IMR-90 (cell line): ENCODE data around the gene ZNF468. TPM values are rescaled to one million over a fixed set of nuclear protein-coding genes. Genes with fewer than 3 reads are reported as not detected.

ENCODE experiments used
- ATAC-seq: fragments of 200-7000 bp; cut with Tn5 transposase; 2 replicates; pipeline ENCODE4 v1.9.1; 2020; ENCODE audit warnings: low read depth, mild to moderate bottlenecking, moderate library complexity
- BruUV-seq: library from RNA; stranded (reverse); fragments of 400-500 nt; replicated peaks from 2 replicates; lab custom pipeline; 2021; lab: Mats Ljungman, UMichigan
- CTCF ChIA-PET: fragments of 300-600 bp; formaldehyde crosslinking; extraction: SDS; loops from one replicate; lab custom pipeline; 2021; ENCODE audit warnings: antibody characterized with exemption; lab: Yijun Ruan, JAX
- POLR2A ChIA-PET: fragments of 300-600 bp; sonication (Branson Sonifier 250); formaldehyde crosslinking; loops from one replicate; lab custom pipeline; 2022; ENCODE audit warnings: antibody characterized with exemption; ENCODE audit not compliant: unreplicated experiment; lab: Charles Lee
- DNase-seq: peaks from one replicate; pipeline ENCODE4 v3.0.0; 2013
- H2AFZ ChIP-seq: replicated peaks from 2 replicates; pipeline ENCODE3; 2013; ENCODE audit warnings: low read length, mild to moderate bottlenecking; ENCODE audit not compliant: poor library complexity
- H2AK5ac ChIP-seq: 2 replicates; pipeline ENCODE4 v1.6.1; 2013; ENCODE audit warnings: low read depth, low read length, inconsistent platforms
- H2AK9ac ChIP-seq: replicated peaks from 2 replicates; pipeline ENCODE3; 2013; ENCODE audit warnings: mild to moderate bottlenecking, low read depth, low read length, moderate library complexity; ENCODE audit not compliant: poor library complexity
- H2BK120ac ChIP-seq: 2 replicates; pipeline ENCODE4 v1.6.1; 2013; ENCODE audit warnings: low read depth, low read length, inconsistent platforms
- H2BK15ac ChIP-seq: 3 replicates; pipeline ENCODE4 v1.6.1; 2013; ENCODE audit warnings: low read depth, low read length, inconsistent platforms
- H2BK20ac ChIP-seq: 2 replicates; pipeline ENCODE4 v1.6.1; 2013; ENCODE audit warnings: low read depth, mild to moderate bottlenecking, inconsistent platforms, low read length, moderate library complexity
- H2BK5ac ChIP-seq: 2 replicates; pipeline ENCODE4 v1.6.1; 2013; ENCODE audit warnings: mild to moderate bottlenecking, low read depth, low read length, inconsistent platforms; ENCODE audit not compliant: poor library complexity, severe bottlenecking
- H3K14ac ChIP-seq: replicated peaks from 2 replicates; pipeline ENCODE4 v1.6.1; 2013; ENCODE audit warnings: low read depth, low read length, inconsistent platforms
- H3K18ac ChIP-seq: 2 replicates; pipeline ENCODE4 v1.6.1; 2013; ENCODE audit warnings: low read depth, low read length, control low read depth
- H3K23ac ChIP-seq: 2 replicates; pipeline ENCODE4 v1.6.1; 2013; ENCODE audit warnings: low read depth, low read length, inconsistent platforms
- H3K27ac ChIP-seq: 2 replicates; pipeline ENCODE4 v1.5.1; 2013; ENCODE audit warnings: mild to moderate bottlenecking, control low read depth, low read length; ENCODE audit not compliant: insufficient read depth
- H3K27me3 ChIP-seq: 2 replicates; pipeline ENCODE4 v1.6.1; 2013; ENCODE audit warnings: low read length; ENCODE audit not compliant: control insufficient read depth, insufficient read depth
- H3K36me3 ChIP-seq: 2 replicates; pipeline ENCODE4 v1.6.1; 2013; ENCODE audit warnings: low read length, mixed read lengths; ENCODE audit not compliant: control insufficient read depth, insufficient read depth
- H3K4ac ChIP-seq: 2 replicates; pipeline ENCODE4 v1.6.1; 2013; ENCODE audit warnings: low read depth, low read length, inconsistent platforms
- H3K4me1 ChIP-seq: 2 replicates; pipeline ENCODE4 v1.6.1; 2013; ENCODE audit warnings: low read length, mixed read lengths; ENCODE audit not compliant: control insufficient read depth, insufficient read depth
- H3K4me2 ChIP-seq: 2 replicates; pipeline ENCODE4 v1.6.1; 2013; ENCODE audit warnings: low read depth, mild to moderate bottlenecking, control low read depth, low read length, moderate library complexity
- H3K4me3 ChIP-seq: 2 replicates; pipeline ENCODE4 v1.5.1; 2013; ENCODE audit warnings: low read depth, mild to moderate bottlenecking, control low read depth, low read length, moderate library complexity; ENCODE audit not compliant: insufficient read depth
- H3K56ac ChIP-seq: 2 replicates; pipeline ENCODE4 v1.6.1; 2013; ENCODE audit warnings: low read length, inconsistent platforms; ENCODE audit not compliant: insufficient read depth; ENCODE audit errors: extremely low read depth
- H3K79me1 ChIP-seq, 2 experiments: 2 replicates each; pipeline ENCODE4 v1.6.1; 2013; ENCODE audit warnings: low read length in 2 of 2, inconsistent platforms in 1 of 2, low read depth in 1 of 2
- H3K9ac ChIP-seq: 2 replicates; pipeline ENCODE4 v1.6.1; 2013; ENCODE audit warnings: low read depth, low read length, control low read depth
- H3K9me1 ChIP-seq: 2 replicates; pipeline ENCODE4 v1.6.1; 2013; ENCODE audit warnings: low read length, inconsistent platforms; ENCODE audit not compliant: insufficient read depth
- H3K9me3 ChIP-seq: 2 replicates; pipeline ENCODE4 v1.6.1; 2013; ENCODE audit warnings: low read length; ENCODE audit not compliant: control insufficient read depth, insufficient read depth
- H4K20me1 ChIP-seq: 2 replicates; pipeline ENCODE4 v1.6.1; 2013; ENCODE audit warnings: low read length, inconsistent platforms; ENCODE audit not compliant: insufficient read depth
- H4K5ac ChIP-seq: 2 replicates; pipeline ENCODE4 v1.6.1; 2013; ENCODE audit warnings: mild to moderate bottlenecking, low read depth, low read length, control low read depth
- H4K8ac ChIP-seq, 2 experiments: 2 replicates each; pipeline ENCODE4 v1.6.1; 2013; ENCODE audit warnings: low read depth in 2 of 2, low read length in 2 of 2, control low read depth in 1 of 2, inconsistent platforms in 1 of 2
- H4K91ac ChIP-seq: 2 replicates; pipeline ENCODE4 v1.6.1; 2013; ENCODE audit warnings: low read depth, low read length, inconsistent platforms; ENCODE audit not compliant: insufficient read depth
- CHD1 ChIP-seq: IDR thresholded peaks from 2 replicates; pipeline ENCODE4 v1.6.1; 2012; ENCODE audit warnings: low read depth, low read length, improper control_type of control experiment
- FOS ChIP-seq: fragments of 150-350 bp; IDR thresholded peaks from 2 replicates; pipeline ENCODE4 v1.6.1; 2016; ENCODE audit warnings: low read depth, low read length
- MAFK ChIP-seq: IDR thresholded peaks from 2 replicates; pipeline ENCODE4 v1.6.1; 2012; ENCODE audit warnings: low read depth, low read length, improper control_type of control experiment
- NFE2L2 ChIP-seq: fragments of 150-350 bp; IDR thresholded peaks from 2 replicates; pipeline ENCODE4 v1.6.1; 2016; ENCODE audit warnings: low read depth, mild to moderate bottlenecking, low read length
- POLR2A ChIP-seq: IDR thresholded peaks from 2 replicates; pipeline ENCODE4 v1.6.1; 2012; ENCODE audit warnings: mild to moderate bottlenecking, low read depth, low read length
- RAD21 ChIP-seq: IDR thresholded peaks from 2 replicates; pipeline ENCODE4 v1.6.1; 2012; ENCODE audit warnings: low read length, improper control_type of control experiment
- RCOR1 ChIP-seq: IDR thresholded peaks from 2 replicates; pipeline ENCODE4 v1.6.1; 2012; ENCODE audit warnings: mild to moderate bottlenecking, low read length, improper control_type of control experiment; ENCODE audit not compliant: insufficient replicate concordance
- WGBS, 2 experiments: methylation state at CpG; one replicate each; pipeline versions ENCODE4 v1.1.5 to v1.1.7; 2013; ENCODE audit warnings: missing lambda C conversion rate in 2 of 2; ENCODE audit not compliant: insufficient read length in 1 of 2; ENCODE audit errors: extremely low coverage in 2 of 2; 5-methylcytosine and 5-hydroxymethylcytosine counted together
- dilution Hi-C: fragments of 300-500 bp; cut with HindIII; formaldehyde crosslinking; loops from one replicate; pipeline ENCODE4 v1.14.3; 2018; ENCODE audit warnings: low sequenced_read_pairs; ENCODE audit not compliant: unreplicated experiment
- in situ Hi-C: fragments of 300-500 bp; cut with MboI; formaldehyde crosslinking; loops from 3 replicates; pipeline ENCODE4 v1.14.3; 2019; ENCODE audit warnings: low sequenced_read_pairs, inconsistent platforms, mixed read lengths
- intact Hi-C: fragments of 100-400 bp; cut with micrococcal nuclease; formaldehyde crosslinking; loops from 2 replicates; pipeline ENCODE4 v1.10.0; 2022
- polyA plus RNA-seq, 3 experiments: library from polyadenylated mRNA; depleted of rRNA; stranded (reverse); fragments of >200 nt; gene quantifications; 2 replicates each; pipeline ENCODE4 v1.2.3, GENCODE V29; 2012; ENCODE audit warnings: low replicate concordance in 1 of 3
- total RNA-seq: library from RNA; depleted of rRNA; stranded (reverse); fragments of >200 nt; gene quantifications from 2 replicates; pipeline ENCODE4 v1.2.3, GENCODE V29; 2012
- TF ChIP-seq, protein P1 (sequence below): fragments of 150-350 bp; IDR thresholded peaks from 2 replicates; pipeline ENCODE4 v1.6.1; 2016; ENCODE audit warnings: low read depth, mild to moderate bottlenecking, low read length, moderate library complexity, borderline replicate concordance
- TF ChIP-seq, protein P2 (sequence below): fragments of 150-350 bp; IDR thresholded peaks from 2 replicates; pipeline ENCODE4 v1.6.1; 2017; ENCODE audit warnings: mild to moderate bottlenecking, antibody characterized with exemption, low read length, low read depth

Gene ZNF468
- total and polyA plus RNA-seq, 2 of the 4 experiments (the other 2 are of a cell fraction): 6.2 to 20.1 TPM

DNA sequence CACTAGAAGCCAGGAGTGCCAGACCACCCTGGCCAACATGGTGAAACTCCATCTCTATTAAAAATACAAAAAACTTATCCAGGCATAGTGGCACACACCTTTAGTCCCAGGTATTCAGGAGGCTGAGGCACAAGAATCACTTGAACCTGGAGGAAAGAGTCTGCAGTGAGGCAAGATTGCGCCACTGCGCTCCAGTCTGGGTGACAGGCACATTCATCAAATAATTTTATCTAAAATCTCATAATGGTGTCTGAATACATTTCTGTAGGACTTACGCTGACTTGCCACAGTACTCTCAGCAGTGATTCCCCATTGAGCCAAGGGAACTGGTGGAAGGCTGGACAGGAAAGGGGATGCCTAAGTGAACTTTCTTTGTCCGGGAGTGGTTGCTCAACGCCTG lies 31.7 kb downstream of the ZNF468 start:
- intact Hi-C loops (no loop called here), in situ Hi-C loops (no loop called here), dilution Hi-C loops (no loop called here)
- no peaks in the 10 kb centered on the region for H3K9me3 ChIP-seq
- H4K91ac ChIP-seq: no peak overlapping the region
- WGBS, 2 experiments: no CpG with 5 or more reads among the region's 5 CpGs
- DNase-seq (no peak), ATAC-seq (no peak)
- H2BK120ac ChIP-seq: no peak overlapping the region
- no peak overlapping the region for H3K4me2 ChIP-seq
- H3K4me1 ChIP-seq: no peaks in the 10 kb centered on the region
- no peaks in the 10 kb centered on the region for H3K27me3 ChIP-seq
- H3K9me1 ChIP-seq: no peaks in the 10 kb centered on the region
- H3K9ac ChIP-seq: no peak overlapping the region
- no peak overlapping the region for H3K27ac ChIP-seq
- no peak overlapping the region for H2BK5ac ChIP-seq
- no peak overlapping the region for H2AK9ac ChIP-seq
- H4K20me1 ChIP-seq: no peaks in the 10 kb centered on the region
- no peak overlapping the region for H2AK5ac ChIP-seq
- H2AFZ ChIP-seq: no peak overlapping the region
- H2BK15ac ChIP-seq: no peak overlapping the region
- no peaks in the 10 kb centered on the region for H3K36me3 ChIP-seq
- TF ChIP-seq MAFK (no peak), FOS (no peak), RCOR1 (no peak), POLR2A (no peak), RAD21 (no peak), NFE2L2 (no peak), CHD1 (no peak)
- TF ChIP-seq, protein P1, sequence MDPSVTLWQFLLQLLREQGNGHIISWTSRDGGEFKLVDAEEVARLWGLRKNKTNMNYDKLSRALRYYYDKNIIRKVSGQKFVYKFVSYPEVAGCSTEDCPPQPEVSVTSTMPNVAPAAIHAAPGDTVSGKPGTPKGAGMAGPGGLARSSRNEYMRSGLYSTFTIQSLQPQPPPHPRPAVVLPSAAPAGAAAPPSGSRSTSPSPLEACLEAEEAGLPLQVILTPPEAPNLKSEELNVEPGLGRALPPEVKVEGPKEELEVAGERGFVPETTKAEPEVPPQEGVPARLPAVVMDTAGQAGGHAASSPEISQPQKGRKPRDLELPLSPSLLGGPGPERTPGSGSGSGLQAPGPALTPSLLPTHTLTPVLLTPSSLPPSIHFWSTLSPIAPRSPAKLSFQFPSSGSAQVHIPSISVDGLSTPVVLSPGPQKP: no peak
- TF ChIP-seq, protein P2, sequence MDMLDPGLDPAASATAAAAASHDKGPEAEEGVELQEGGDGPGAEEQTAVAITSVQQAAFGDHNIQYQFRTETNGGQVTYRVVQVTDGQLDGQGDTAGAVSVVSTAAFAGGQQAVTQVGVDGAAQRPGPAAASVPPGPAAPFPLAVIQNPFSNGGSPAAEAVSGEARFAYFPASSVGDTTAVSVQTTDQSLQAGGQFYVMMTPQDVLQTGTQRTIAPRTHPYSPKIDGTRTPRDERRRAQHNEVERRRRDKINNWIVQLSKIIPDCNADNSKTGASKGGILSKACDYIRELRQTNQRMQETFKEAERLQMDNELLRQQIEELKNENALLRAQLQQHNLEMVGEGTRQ: no peak
- ChIA-PET POLR2A (no interaction called here), CTCF (no interaction called here)
- no peak overlapping the region for H3K23ac ChIP-seq
- H3K4ac ChIP-seq: no peak overlapping the region
- no peaks in the 10 kb centered on the region for H3K79me1 ChIP-seq
- no peak overlapping the region for H3K18ac ChIP-seq
- BruUV-seq: no TSS peak
- H4K5ac ChIP-seq: no peak overlapping the region
- H2BK20ac ChIP-seq: no peak overlapping the region
- no peak overlapping the region for H3K14ac ChIP-seq
- H3K4me3 ChIP-seq: no peak overlapping the region
- no peak overlapping the region for H4K8ac ChIP-seq
- no peak overlapping the region for H3K56ac ChIP-seq
